Upper lobe of left lung (tissue), 4 donors: Measurements from ENCODE around the gene ANAPC5.

Source experiments
- EP300 ChIP-seq, 4 donors: sonication (generic); formaldehyde crosslinking; IDR thresholded peaks; one replicate each; pipeline ENCODE4 v1.5.1; 2017; ENCODE audit warnings: antibody characterized with exemption in 4 of 4, control low read depth in 2 of 4
- POLR2A ChIP-seq, 4 donors: fragments of 450-650 bp; IDR thresholded peaks; one replicate each; pipeline ENCODE4 v1.5.1; 2016 to 2017; ENCODE audit warnings: antibody characterized with exemption in 4 of 4, mild to moderate bottlenecking in 2 of 4
- TF ChIP-seq, protein P1 (sequence below), 6 experiments: fragments of 450-650 bp in 4 of 6; fragments of 200-600 bp in 2 of 6; sonication (generic) in 2 of 6; IDR thresholded peaks; one replicate each; pipeline ENCODE4 v1.5.1; 2016 to 2019; ENCODE audit warnings: antibody characterized with exemption in 6 of 6

DNA sequence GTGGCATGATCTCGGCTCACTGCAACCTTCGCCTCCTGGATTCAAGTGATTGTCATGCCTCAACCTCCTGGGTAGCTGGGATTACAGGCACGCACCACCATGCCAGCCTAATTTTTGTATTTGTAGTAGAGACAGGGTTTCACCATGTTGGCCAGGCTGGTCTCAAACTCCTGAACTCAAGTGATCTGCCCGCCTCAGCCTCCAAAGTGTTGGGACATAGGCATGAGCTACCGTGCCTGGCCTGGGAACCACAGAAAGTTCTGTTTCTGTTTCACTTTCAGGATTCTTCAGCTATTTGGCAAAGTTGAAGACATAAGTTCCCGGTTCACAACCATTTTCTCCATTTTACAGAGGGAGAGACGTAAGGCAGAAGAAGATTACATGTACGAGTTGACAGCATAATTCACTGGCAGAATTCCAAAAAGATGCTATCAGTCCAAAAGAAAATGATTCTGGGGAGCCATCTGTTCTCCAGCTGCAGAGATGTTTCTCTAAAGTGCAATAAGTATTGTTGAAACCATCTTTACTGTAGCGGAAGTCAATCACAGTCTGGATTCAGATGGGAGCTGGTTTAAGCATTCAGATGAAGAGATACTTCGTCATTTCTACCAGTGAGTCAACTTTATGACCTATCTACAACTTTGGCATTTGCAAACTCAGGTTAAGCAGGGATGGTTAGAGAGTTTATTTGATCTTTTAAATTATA, 39.6 kb upstream of the ANAPC5 start:
- TF ChIP-seq, protein P1, sequence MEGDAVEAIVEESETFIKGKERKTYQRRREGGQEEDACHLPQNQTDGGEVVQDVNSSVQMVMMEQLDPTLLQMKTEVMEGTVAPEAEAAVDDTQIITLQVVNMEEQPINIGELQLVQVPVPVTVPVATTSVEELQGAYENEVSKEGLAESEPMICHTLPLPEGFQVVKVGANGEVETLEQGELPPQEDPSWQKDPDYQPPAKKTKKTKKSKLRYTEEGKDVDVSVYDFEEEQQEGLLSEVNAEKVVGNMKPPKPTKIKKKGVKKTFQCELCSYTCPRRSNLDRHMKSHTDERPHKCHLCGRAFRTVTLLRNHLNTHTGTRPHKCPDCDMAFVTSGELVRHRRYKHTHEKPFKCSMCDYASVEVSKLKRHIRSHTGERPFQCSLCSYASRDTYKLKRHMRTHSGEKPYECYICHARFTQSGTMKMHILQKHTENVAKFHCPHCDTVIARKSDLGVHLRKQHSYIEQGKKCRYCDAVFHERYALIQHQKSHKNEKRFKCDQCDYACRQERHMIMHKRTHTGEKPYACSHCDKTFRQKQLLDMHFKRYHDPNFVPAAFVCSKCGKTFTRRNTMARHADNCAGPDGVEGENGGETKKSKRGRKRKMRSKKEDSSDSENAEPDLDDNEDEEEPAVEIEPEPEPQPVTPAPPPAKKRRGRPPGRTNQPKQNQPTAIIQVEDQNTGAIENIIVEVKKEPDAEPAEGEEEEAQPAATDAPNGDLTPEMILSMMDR (IDR thresholded peaks at IDR 0.05): no peak
- no peak for TF ChIP-seq EP300 (IDR thresholded peaks at IDR 0.05)
- TF ChIP-seq POLR2A (IDR thresholded peaks at IDR 0.05): no peak
